C4-2B (cell line): ENCODE results near the gene NOVA1.

Experiments
- H3K27ac ChIP-seq: fragments of 450-650 bp; 2 replicates; pipeline ENCODE4 v1.5.1; 2017
- ZFX ChIP-seq: fragments of 450-650 bp; IDR thresholded peaks from 2 replicates; pipeline ENCODE4 v1.6.1; 2017
- TF ChIP-seq, protein P1 (sequence below): fragments of 450-650 bp; conservative IDR thresholded peaks from 2 replicates; pipeline ENCODE4 v1.5.1; 2017; ENCODE audit warnings: mild to moderate bottlenecking

Gene NOVA1

DNA sequence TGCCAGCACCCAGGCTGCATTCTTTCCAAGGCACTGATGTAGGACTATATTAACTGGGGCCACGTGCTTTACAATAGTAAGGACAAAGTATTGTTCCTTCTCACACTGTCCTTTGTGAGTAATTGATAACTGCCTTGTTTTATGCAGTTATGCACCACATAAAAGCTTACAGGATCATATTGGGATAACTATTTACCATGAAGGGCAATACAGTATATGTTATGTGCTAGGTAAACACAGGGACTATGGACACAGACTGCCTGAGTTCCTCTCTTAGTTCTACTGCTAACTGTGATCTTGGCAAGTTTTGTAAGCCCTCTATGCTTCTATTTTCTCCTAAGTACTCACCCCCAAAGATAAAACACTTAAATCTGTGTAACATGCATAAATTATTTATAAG is 183.7 kb downstream of the NOVA1 start:
- TF ChIP-seq, protein P1, sequence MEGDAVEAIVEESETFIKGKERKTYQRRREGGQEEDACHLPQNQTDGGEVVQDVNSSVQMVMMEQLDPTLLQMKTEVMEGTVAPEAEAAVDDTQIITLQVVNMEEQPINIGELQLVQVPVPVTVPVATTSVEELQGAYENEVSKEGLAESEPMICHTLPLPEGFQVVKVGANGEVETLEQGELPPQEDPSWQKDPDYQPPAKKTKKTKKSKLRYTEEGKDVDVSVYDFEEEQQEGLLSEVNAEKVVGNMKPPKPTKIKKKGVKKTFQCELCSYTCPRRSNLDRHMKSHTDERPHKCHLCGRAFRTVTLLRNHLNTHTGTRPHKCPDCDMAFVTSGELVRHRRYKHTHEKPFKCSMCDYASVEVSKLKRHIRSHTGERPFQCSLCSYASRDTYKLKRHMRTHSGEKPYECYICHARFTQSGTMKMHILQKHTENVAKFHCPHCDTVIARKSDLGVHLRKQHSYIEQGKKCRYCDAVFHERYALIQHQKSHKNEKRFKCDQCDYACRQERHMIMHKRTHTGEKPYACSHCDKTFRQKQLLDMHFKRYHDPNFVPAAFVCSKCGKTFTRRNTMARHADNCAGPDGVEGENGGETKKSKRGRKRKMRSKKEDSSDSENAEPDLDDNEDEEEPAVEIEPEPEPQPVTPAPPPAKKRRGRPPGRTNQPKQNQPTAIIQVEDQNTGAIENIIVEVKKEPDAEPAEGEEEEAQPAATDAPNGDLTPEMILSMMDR = no peak
- no peak for TF ChIP-seq ZFX
- H3K27ac ChIP-seq = no peak overlapping the region

DNA sequence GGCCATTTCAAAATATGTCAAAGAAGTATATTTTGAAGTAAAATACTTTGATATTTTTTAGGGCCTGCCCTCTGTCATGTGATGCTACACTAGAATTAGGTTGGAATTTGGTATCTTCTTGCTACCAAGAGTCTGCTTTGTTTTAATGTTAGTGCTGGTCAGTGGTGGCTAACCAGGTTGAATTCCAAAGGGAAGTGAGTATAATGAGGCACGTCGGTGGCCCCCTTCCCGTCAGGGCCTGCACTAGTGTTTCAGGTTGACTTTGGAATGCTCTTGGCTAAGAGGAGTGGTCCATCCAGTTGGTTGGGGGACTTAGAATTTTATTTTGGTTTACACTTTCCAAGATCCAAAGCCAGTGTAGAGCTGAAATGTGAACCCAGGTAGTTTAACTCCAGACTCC is 185.4 kb downstream of the NOVA1 start:
- TF ChIP-seq, protein P1 = no peak
- no peak for TF ChIP-seq ZFX
- no peak overlapping the region for H3K27ac ChIP-seq

DNA sequence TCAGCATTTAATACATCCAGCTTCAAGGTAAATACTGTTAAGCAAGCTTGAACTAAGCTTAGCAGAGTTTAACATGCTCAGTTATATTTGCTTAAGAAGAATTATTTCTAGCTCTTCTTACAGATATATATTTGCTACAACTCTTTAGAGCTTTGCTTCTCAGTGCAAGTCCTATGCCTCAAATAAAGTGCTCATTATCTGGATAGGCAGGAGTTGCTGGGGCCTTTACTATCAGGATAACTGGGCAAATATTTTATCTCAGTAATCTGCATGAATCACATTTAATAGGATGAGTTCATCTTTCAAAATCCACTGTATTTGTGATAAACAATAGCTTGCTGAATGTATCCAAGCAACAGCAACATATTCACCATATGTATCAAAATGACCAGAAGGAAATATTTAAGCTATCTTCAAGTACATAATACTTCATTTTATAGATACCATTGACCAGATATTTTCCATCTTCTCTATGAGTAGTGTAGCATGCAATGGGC is 187.6 kb downstream of the NOVA1 start:
- no peak overlapping the region for H3K27ac ChIP-seq

DNA sequence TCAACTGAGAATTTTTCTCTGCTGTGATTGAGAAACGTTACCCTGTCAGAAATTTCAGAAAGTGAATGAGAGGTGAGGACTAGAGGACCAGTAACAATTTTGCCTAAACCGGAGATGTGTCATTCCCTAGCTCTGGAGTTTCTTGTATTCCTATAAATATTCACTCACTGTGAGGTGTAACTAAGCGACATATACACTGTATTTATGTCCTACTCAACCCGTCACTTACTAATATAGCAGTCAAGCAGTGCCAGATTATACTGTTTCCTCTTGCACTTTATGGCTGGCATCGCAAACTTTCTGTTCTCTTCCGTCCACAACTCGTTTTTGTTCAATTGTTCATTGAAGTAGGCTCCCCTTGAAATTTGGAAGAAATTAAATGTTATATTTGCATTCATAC is 192.9 kb downstream of the NOVA1 start:
- TF ChIP-seq ZFX = no peak
- TF ChIP-seq, protein P1 = no peak
- no peak overlapping the region for H3K27ac ChIP-seq

More for the DNA sequence above, 187.6 kb downstream of the NOVA1 start:
- TF ChIP-seq, protein P1 = no peak
- no peak for TF ChIP-seq ZFX

DNA sequence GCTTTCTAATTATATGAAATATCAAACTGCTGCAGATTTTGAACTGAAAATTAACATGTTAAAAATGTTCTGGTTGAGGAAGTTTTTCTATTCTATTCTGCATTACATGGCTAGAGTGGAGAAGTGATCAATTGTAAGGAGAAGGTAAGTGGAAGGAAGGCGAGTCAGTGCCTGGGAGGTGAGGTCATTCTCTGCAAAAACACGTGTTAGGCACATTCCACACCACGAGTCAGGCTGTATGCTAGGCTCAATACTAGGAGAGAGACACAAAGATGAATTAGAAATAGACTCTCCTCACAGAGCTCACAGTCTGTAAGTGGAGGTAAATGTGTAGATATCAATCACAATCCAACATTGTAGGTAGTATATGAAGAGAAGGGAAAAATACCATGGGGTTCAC is 194.1 kb downstream of the NOVA1 start:
- no peak overlapping the region for H3K27ac ChIP-seq
- TF ChIP-seq, protein P1 = no peak
- no peak for TF ChIP-seq ZFX

DNA sequence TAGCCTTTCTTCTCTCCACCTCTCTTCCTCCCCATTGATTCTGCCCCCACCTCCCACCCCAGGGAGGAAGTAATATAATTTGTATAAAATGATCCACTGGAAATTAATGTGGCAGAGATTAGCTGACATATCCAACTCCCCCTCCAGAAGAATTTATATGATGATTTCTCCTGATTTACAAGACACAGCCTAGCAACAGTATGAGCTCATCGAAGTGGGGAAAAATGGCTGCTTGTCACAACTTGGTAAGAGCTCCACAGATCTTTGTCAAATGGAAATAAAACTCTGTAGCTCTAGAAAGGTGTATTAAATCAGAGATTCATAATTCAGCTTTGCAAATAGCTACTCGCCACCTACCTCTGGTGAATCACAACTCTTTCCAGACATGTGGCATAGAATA is 195.7 kb downstream of the NOVA1 start:
- H3K27ac ChIP-seq = no peak overlapping the region
- TF ChIP-seq ZFX = no peak
- TF ChIP-seq, protein P1 = no peak

DNA sequence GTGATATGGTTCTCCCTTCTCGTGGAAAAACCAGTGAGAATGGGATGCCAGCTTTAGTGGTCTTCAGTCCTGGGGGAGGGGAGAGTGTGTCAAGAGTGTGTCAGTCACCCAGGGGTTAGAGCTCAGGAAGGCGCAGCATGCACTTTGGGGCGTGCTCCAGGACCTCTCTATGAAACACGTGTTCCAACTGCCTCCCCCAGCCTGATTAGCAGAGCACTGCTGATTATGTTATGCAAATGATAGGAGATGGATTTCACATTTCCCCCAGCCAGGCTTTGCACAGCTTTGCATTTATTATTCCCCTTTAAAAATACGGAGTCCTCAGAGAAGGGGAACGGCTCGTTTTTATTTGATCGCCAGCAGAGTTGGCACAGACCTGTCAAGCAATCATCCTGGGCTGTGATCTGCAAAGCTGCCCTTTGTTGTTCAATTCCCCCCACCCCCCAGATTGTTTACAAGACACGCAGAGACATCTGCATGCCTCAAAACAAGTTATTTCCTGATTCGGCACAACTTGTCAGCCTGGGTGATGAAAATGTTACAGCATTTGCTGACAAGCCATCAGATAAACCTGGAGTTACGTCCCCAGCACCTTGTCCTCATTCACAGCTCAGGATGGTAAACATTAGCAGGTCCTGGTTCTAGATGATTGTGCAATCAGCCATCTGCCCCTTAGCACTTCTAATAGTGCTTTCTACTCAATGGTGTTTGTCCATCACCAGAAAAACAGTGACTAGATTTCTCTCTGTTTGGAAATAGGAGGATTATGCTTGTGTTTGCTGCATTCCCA is 196.5 kb downstream of the NOVA1 start:
- H3K27ac ChIP-seq = no peak overlapping the region
- TF ChIP-seq, protein P1 = no peak
- TF ChIP-seq ZFX = no peak
